Adrenal gland (tissue), 5 donors: ENCODE data around the gene FAM53B.

Source experiments
- POLR2A ChIP-seq, 2 donors: fragments of 450-650 bp; IDR thresholded peaks; one replicate each; pipeline ENCODE4 v1.6.1; 2017; ENCODE audit warnings: antibody characterized with exemption in 2 of 2, mild to moderate bottlenecking in 2 of 2, moderate library complexity in 1 of 2
- TF ChIP-seq, protein P1 (sequence below), 6 experiments: fragments of 450-650 bp in 4 of 6; fragments of 200-600 bp in 2 of 6; sonication (generic) in 1 of 6; IDR thresholded peaks; 1 replicate in 5 of 6; 2 replicates in 1 of 6; pipeline versions ENCODE4 v1.5.1 to v1.8.0; 2016 to 2021; ENCODE audit warnings: antibody characterized with exemption in 6 of 6, mild to moderate bottlenecking in 2 of 6, moderate library complexity in 1 of 6
- donor health status: DM: no; HTN: no; CAD: no.

DNA sequence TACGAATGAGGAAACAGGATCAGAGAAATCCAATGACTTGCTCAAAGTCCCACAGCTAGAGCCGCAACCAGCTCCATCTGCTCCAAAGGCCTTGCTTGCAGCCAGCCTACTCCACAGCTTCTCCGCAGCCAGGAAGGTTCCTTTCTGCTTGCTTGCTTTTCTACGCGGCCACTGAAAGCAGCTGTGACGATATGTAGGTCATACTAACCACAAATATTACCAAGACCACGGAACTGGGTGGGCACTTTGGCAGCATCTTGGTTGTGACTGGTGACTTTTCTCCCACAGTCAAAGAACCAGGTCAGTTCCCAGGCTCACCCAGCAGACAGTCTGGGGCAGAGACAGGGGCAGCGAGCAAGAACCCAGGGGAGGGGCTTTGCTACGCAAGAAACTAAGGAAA is 86.4 kb downstream of the FAM53B start:
- TF ChIP-seq, protein P1, sequence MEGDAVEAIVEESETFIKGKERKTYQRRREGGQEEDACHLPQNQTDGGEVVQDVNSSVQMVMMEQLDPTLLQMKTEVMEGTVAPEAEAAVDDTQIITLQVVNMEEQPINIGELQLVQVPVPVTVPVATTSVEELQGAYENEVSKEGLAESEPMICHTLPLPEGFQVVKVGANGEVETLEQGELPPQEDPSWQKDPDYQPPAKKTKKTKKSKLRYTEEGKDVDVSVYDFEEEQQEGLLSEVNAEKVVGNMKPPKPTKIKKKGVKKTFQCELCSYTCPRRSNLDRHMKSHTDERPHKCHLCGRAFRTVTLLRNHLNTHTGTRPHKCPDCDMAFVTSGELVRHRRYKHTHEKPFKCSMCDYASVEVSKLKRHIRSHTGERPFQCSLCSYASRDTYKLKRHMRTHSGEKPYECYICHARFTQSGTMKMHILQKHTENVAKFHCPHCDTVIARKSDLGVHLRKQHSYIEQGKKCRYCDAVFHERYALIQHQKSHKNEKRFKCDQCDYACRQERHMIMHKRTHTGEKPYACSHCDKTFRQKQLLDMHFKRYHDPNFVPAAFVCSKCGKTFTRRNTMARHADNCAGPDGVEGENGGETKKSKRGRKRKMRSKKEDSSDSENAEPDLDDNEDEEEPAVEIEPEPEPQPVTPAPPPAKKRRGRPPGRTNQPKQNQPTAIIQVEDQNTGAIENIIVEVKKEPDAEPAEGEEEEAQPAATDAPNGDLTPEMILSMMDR (IDR thresholded peaks at IDR 0.05), result no peak
- TF ChIP-seq POLR2A (IDR thresholded peaks at IDR 0.05), result no peak
